Esophagus squamous epithelium (tissue), 4 donors: Measurements from ENCODE around the gene ZSCAN4.

Experiments
- CTCF ChIP-seq, 6 experiments: fragments of 450-650 bp in 4 of 6; fragments of 200-600 bp in 2 of 6; sonication (generic) in 2 of 6; IDR thresholded peaks; one replicate each; pipeline ENCODE4 v1.5.1; 2016 to 2019; ENCODE audit warnings: antibody characterized with exemption in 6 of 6, mild to moderate bottlenecking in 4 of 6, moderate library complexity in 4 of 6
- POLR2A ChIP-seq, 4 donors: fragments of 450-650 bp; IDR thresholded peaks; one replicate each; pipeline ENCODE4 v1.6.1; 2017; ENCODE audit warnings: antibody characterized with exemption in 4 of 4, mild to moderate bottlenecking in 4 of 4, moderate library complexity in 3 of 4

DNA sequence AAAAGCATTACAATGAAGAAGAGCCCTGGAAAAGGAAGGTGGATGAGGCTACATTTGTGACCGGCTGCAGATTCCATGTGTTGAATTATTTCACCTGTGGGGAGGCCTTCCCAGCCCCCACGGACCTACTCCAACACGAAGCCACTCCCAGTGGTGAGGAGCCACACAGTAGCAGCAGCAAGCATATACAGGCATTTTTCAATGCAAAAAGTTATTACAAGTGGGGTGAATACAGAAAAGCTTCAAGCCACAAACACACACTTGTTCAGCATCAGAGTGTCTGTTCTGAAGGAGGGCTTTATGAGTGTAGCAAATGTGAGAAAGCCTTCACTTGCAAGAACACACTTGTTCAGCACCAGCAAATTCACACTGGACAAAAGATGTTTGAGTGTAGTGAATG, 18.0 kb downstream of the ZSCAN4 start:
- no peak for TF ChIP-seq POLR2A (IDR thresholded peaks at IDR 0.05)
- TF ChIP-seq CTCF (IDR thresholded peaks at IDR 0.05): no peak
